SH-SY5Y (cell line): Measurements from ENCODE around the gene VSTM2B.

Source experiments
- GATA2 ChIP-seq: IDR thresholded peaks from 2 replicates; pipeline ENCODE4 v1.6.1; 2011; ENCODE audit warnings: mild to moderate bottlenecking, low read depth, low read length
- GATA3 ChIP-seq: IDR thresholded peaks from 2 replicates; pipeline ENCODE4 v1.6.1; 2011; ENCODE audit warnings: low read depth, mild to moderate bottlenecking, low read length, moderate library complexity

DNA sequence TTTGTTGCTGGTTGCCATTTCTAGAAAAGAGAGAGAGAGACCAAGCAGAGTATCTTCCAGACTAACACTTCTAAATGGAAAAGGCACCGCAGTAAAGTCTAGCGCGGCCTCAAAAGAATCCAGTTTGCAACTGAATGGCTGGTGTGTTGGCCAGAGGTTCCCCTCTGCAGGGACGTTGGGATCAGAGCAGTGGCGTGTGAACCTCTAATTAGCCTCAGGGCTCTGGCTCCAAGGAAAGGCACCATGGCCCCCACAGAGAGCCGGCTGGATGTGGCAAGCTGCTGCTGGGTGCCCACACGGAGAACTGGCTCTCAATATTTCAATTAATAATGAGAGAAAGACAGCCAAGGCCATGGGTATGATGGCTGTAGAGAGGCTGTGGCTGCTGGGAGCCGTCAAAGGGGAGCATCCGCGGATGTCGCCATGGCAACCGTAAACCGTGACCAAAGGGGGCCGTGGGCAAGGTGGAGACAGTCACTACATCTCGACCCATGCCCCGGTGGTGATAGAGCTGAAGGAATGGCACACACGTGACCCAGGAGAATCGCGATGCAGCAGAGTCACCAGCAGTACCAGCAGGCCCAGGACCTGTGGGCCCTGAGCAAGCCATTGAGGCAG is 9.5 kb downstream of the VSTM2B start:
- TF ChIP-seq GATA2 (no peak), GATA3 (no peak)
